OCI-LY7 (cell line): ENCODE results near the gene HTT-AS. TPM values are rescaled to one million over a fixed set of nuclear protein-coding genes. Genes with fewer than 3 reads are reported as not detected.

Source experiments
- BruUV-seq: library from RNA; stranded (reverse); fragments of 400-500 nt; replicated peaks from 2 replicates; lab custom pipeline; 2021; lab: Mats Ljungman, UMichigan
- CTCF ChIA-PET: fragments of 300-600 bp; sonication (Branson Sonifier 250); formaldehyde crosslinking; loops from one replicate; lab custom pipeline; 2022; ENCODE audit warnings: antibody characterized with exemption; ENCODE audit not compliant: unreplicated experiment; lab: Charles Lee
- POLR2A ChIA-PET: fragments of 300-600 bp; sonication (Branson Sonifier 250); formaldehyde crosslinking; loops from one replicate; lab custom pipeline; 2022; ENCODE audit warnings: antibody characterized with exemption; lab: Charles Lee
- DNase-seq: peaks from one replicate; pipeline ENCODE4 v3.0.0-alpha.2; 2015; ENCODE audit warnings: low spot score
- H2AFZ ChIP-seq: fragments of 200-600 bp; sonication (generic), shearing (Covaris generic); 2 replicates; pipeline ENCODE4 v1.6.1; 2014; ENCODE audit warnings: mild to moderate bottlenecking, antibody characterized with exemption, low read length, moderate library complexity
- H3K27ac ChIP-seq: fragments of 200-600 bp; sonication (generic); 2 replicates; pipeline ENCODE4 v1.5.1; 2014; ENCODE audit warnings: mixed run types, low read depth, mild to moderate bottlenecking, moderate library complexity, low read length, inconsistent platforms; ENCODE audit not compliant: poor library complexity, severe bottlenecking
- H3K36me3 ChIP-seq: fragments of 200-600 bp; sonication (generic); 2 replicates; pipeline ENCODE4 v1.6.1; 2014; ENCODE audit warnings: mild to moderate bottlenecking, antibody characterized with exemption, low read length, moderate library complexity, mixed read lengths; ENCODE audit not compliant: insufficient read depth
- H3K4me1 ChIP-seq: fragments of 200-600 bp; sonication (generic); 2 replicates; pipeline ENCODE4 v1.5.1; 2014; ENCODE audit warnings: mild to moderate bottlenecking, low read length; ENCODE audit not compliant: insufficient read depth, poor library complexity, severe bottlenecking
- H3K4me2 ChIP-seq: fragments of 200-600 bp; sonication (generic); 2 replicates; pipeline ENCODE4 v1.6.1; 2014; ENCODE audit warnings: mild to moderate bottlenecking, low read length
- H3K4me3 ChIP-seq: fragments of 200-600 bp; sonication (generic); 2 replicates; pipeline ENCODE4 v1.5.1; 2014; ENCODE audit warnings: mild to moderate bottlenecking, low read depth, low read length; ENCODE audit not compliant: poor library complexity, severe bottlenecking
- H3K79me2 ChIP-seq: fragments of 200-600 bp; sonication (generic); 2 replicates; pipeline ENCODE4 v1.6.1; 2016; ENCODE audit warnings: low read depth, mild to moderate bottlenecking, low read length, moderate library complexity, mixed read lengths; ENCODE audit not compliant: insufficient read depth
- H3K9me2 ChIP-seq: fragments of 200-600 bp; sonication (generic); 2 replicates; pipeline ENCODE4 v1.6.1; 2016; ENCODE audit warnings: mild to moderate bottlenecking, low read length, mixed read lengths; ENCODE audit not compliant: insufficient read depth
- H3K9me3 ChIP-seq: fragments of 200-600 bp; sonication (generic); 2 replicates; pipeline ENCODE4 v1.6.1; 2014; ENCODE audit warnings: mild to moderate bottlenecking, mixed run types, low read length, mixed read lengths
- H4K20me1 ChIP-seq: fragments of 200-600 bp; sonication (generic); 2 replicates; pipeline ENCODE4 v1.6.1; 2014; ENCODE audit warnings: mild to moderate bottlenecking, antibody characterized with exemption, low read length, moderate library complexity, mixed read lengths; ENCODE audit not compliant: insufficient read depth
- EZH2phosphoT487 ChIP-seq: fragments of 200-600 bp; sonication (generic); IDR thresholded peaks from 2 replicates; pipeline ENCODE4 v1.6.1; 2018; ENCODE audit warnings: low read depth, borderline replicate concordance, mild to moderate bottlenecking, mixed run types, antibody characterized with exemption, low read length, moderate library complexity, mixed read lengths
- intact Hi-C: fragments of 100-400 bp; cut with micrococcal nuclease; formaldehyde crosslinking; loops from one replicate; pipeline ENCODE4 v1.10.0; 2022; ENCODE audit not compliant: unreplicated experiment
- total RNA-seq, 2 experiments: library from RNA; depleted of rRNA in 1 of 2; stranded (reverse); fragments of >200 nt in 1 of 2; shearing (Covaris generic) in 1 of 2; gene quantifications; 2 replicates each; pipeline ENCODE4 v1.2.3, GENCODE V29; 2014 to 2022
- TF ChIP-seq, protein P1 (sequence below): fragments of 200-600 bp; sonication (generic); conservative IDR thresholded peaks from 2 replicates; pipeline ENCODE4 v1.5.1; 2014; ENCODE audit warnings: mild to moderate bottlenecking, antibody characterized with exemption, low read length, moderate library complexity, mixed read lengths

The HTT-AS gene
- total RNA-seq, 2 experiments from 2014 or later, result not detected

DNA sequence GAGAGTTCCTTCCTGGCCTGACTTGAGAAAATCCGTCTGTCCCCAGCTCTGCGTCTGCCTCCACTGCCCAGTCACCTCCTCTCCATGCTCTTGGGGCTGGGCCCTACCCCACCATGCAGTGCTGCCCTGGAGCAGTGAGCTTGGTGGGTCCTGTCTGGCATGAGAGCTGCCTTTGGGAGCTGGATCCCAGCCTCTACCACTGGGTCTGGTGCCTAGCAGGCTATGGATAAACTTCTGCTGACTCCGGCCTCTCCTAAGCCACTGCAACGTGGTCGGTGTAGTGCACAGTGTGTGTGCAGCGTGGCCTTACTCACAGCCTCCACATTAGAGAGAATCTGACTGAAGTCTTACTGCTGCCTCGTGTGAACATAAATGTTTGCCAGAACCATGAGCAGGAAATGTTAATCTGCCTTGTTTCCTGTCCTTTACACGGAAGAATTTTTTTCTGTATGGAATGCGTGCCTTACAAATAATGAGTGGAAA, 47.8 kb upstream of the HTT-AS start:
- H3K9me2 ChIP-seq, result no peaks in the 10 kb centered on the region
- no peak overlapping the region for H2AFZ ChIP-seq
- CTCF ChIA-PET, result no interaction called here
- H3K4me3 ChIP-seq, result no peak overlapping the region
- POLR2A ChIA-PET, result interaction anchor here (0.6 kb wide), 3 partner anchors 24 to 1798 kb away, joined by 3 to 4 read pairs (median 3); no protein-coding TSS in a partner anchor
- DNase-seq, result no peak
- no peak for TF ChIP-seq EZH2phosphoT487
- TF ChIP-seq, protein P1, sequence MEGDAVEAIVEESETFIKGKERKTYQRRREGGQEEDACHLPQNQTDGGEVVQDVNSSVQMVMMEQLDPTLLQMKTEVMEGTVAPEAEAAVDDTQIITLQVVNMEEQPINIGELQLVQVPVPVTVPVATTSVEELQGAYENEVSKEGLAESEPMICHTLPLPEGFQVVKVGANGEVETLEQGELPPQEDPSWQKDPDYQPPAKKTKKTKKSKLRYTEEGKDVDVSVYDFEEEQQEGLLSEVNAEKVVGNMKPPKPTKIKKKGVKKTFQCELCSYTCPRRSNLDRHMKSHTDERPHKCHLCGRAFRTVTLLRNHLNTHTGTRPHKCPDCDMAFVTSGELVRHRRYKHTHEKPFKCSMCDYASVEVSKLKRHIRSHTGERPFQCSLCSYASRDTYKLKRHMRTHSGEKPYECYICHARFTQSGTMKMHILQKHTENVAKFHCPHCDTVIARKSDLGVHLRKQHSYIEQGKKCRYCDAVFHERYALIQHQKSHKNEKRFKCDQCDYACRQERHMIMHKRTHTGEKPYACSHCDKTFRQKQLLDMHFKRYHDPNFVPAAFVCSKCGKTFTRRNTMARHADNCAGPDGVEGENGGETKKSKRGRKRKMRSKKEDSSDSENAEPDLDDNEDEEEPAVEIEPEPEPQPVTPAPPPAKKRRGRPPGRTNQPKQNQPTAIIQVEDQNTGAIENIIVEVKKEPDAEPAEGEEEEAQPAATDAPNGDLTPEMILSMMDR, result no peak
- BruUV-seq, result no TSS peak
- no peak overlapping the region for H3K27ac ChIP-seq
- H3K9me3 ChIP-seq, result no peaks in the 10 kb centered on the region
- no peaks in the 10 kb centered on the region for H4K20me1 ChIP-seq
- intact Hi-C loops, result no loop called here
- no peak overlapping the region for H3K4me2 ChIP-seq
- H3K36me3 ChIP-seq, result peaks cover 89% of the 10 kb centered on the region
- H3K79me2 ChIP-seq, result no peaks in the 10 kb centered on the region
- no peaks in the 10 kb centered on the region for H3K4me1 ChIP-seq

DNA sequence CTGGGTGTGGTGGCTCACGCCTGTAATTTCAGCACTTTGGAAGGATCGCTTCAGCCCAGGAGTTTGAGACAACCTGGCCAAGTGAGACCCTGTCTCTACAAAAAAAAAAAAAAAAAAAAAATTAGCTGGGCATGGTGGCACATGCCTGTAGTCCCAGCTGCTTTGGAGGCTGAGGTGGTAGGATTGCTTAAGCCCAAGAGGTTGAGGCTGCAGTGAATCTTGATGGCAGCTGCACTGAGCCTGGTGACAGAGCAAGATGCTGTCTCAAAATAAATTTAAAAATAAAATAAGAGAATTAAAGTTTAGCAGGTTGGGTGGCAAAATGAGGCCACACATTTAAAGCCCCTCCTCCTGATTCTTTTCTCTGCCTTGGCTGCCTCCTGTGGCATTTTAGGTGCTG, 47.3 kb upstream of the HTT-AS start:
- Histone ChIP-seq H3K79me2 (no peaks in the 10 kb centered on the region), H3K36me3 (peaks cover 89% of the 10 kb centered on the region), H4K20me1 (no peaks in the 10 kb centered on the region), H2AFZ (no peak overlapping the region), H3K4me3 (no peak overlapping the region), H3K27ac (no peak overlapping the region), H3K4me2 (no peak overlapping the region), H3K9me3 (no peaks in the 10 kb centered on the region), H3K4me1 (no peaks in the 10 kb centered on the region), H3K9me2 (no peaks in the 10 kb centered on the region)
- DNase-seq, result no peak
- intact Hi-C loops, result no loop called here
- ChIA-PET CTCF (interaction anchor here (0.6 kb wide), 1 partner anchor 15 kb away, joined by 3 read pairs; no protein-coding TSS in a partner anchor), POLR2A (interaction anchor here (0.6 kb wide), 2 partner anchors 25 to 31 kb away, joined by 3 to 4 read pairs; no protein-coding TSS in a partner anchor)
- BruUV-seq, result no TSS peak
- TF ChIP-seq, protein P1, result no peak
- no peak for TF ChIP-seq EZH2phosphoT487

DNA sequence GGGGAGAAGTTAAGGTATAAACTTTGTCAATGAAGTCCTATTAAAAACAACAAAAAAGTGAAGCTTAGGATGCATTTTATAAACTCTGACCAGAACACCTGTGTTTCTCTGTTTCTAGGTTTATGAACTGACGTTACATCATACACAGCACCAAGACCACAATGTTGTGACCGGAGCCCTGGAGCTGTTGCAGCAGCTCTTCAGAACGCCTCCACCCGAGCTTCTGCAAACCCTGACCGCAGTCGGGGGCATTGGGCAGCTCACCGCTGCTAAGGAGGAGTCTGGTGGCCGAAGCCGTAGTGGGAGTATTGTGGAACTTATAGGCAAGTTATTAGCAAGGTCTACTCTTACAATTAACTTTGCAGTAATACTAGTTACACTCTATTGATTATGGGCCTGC, 46.8 kb upstream of the HTT-AS start:
- Histone ChIP-seq H3K4me2 (no peak overlapping the region), H3K27ac (no peak overlapping the region), H3K79me2 (no peaks in the 10 kb centered on the region), H3K9me3 (no peaks in the 10 kb centered on the region), H3K4me3 (no peak overlapping the region), H2AFZ (no peak overlapping the region), H3K4me1 (no peaks in the 10 kb centered on the region), H4K20me1 (no peaks in the 10 kb centered on the region), H3K36me3 (peaks cover 91% of the 10 kb centered on the region), H3K9me2 (no peaks in the 10 kb centered on the region)
- intact Hi-C loops, result no loop called here
- TF ChIP-seq, protein P1, result no peak
- no peak for TF ChIP-seq EZH2phosphoT487
- no peak for DNase-seq
- BruUV-seq, result no TSS peak
- ChIA-PET CTCF (interaction anchor here (0.6 kb wide), 1 partner anchor 15 kb away, joined by 3 read pairs; no protein-coding TSS in a partner anchor), POLR2A (no interaction called here)
